Measurements from ENCODE around the gene CADM1.

- no peak for TF ChIP-seq CTCF (IDR thresholded peaks at IDR 0.05)
- TF ChIP-seq EP300 (IDR thresholded peaks at IDR 0.05) = no peak
- TF ChIP-seq POLR2A (IDR thresholded peaks at IDR 0.05) = no peak
Observed at GRCh38 chr11:115325523-115325922, 178.7 kb downstream of the CADM1 start.
